K562 (cell line): ENCODE measurements around the gene IRF3. TPM values are rescaled to one million over a fixed set of nuclear protein-coding genes. Genes with fewer than 3 reads are reported as not detected.

ENCODE experiments used
- BCL6 ChIP-seq: fragments of 250-450 bp; sonication (Bioruptor Pico); IDR thresholded peaks from 2 replicates; pipeline ENCODE4 v1.4.0; 2020
- HDAC6 ChIP-seq: IDR thresholded peaks from 2 replicates; pipeline ENCODE4 v1.6.1; 2012; ENCODE audit warnings: low read depth, mild to moderate bottlenecking, control low read depth, inconsistent platforms, low read length, moderate library complexity
- MGA ChIP-seq: fragments of 450-650 bp; IDR thresholded peaks from 2 replicates; pipeline ENCODE4 v1.6.1; 2016; ENCODE audit warnings: mild to moderate bottlenecking, moderate library complexity
- RBM39 ChIP-seq: fragments of 200-400 bp; formaldehyde crosslinking; optimal IDR thresholded peaks from 2 replicates; pipeline ENCODE3; 2018; ENCODE audit warnings: low read depth, low read length
- SIN3A ChIP-seq, 2 experiments: fragments of 150-350 bp in 1 of 2; IDR thresholded peaks; 2 replicates each; pipeline ENCODE4 v1.6.1; 2011 to 2016; ENCODE audit warnings: borderline replicate concordance in 2 of 2, low read depth in 2 of 2, low read length in 2 of 2, mild to moderate bottlenecking in 2 of 2, moderate library complexity in 2 of 2; ENCODE audit not compliant: control insufficient read depth in 1 of 2
- SMAD1 ChIP-seq: fragments of 150-350 bp; IDR thresholded peaks from 2 replicates; pipeline ENCODE4 v1.6.1; 2014; ENCODE audit warnings: low read length, low read depth; ENCODE audit not compliant: partially characterized antibody
- ZKSCAN1 ChIP-seq: fragments of 150-350 bp; IDR thresholded peaks from 2 replicates; pipeline ENCODE4 v1.6.1; 2016; ENCODE audit warnings: low read depth, low read length
- polyA plus RNA-seq, 8 experiments: library from polyadenylated mRNA; depleted of rRNA in 4 of 8; stranded (reverse) in 5 of 8; unstranded in 3 of 8; fragments of >200 nt; fragmentation: Nextera tagmentation in 2 of 8; fragmentation: Illumina TruSeq in 1 of 8; extraction: Ambion mirVana in 2 of 8; extraction: Trizol in 1 of 8; gene quantifications; 2 replicates each; pipeline versions ENCODE4 v1.2.1 to v1.2.3, GENCODE V29; 2011 to 2014; ENCODE audit warnings: inconsistent platforms in 1 of 8, missing spikeins in 1 of 8
- total RNA-seq, 7 experiments: library from RNA; depleted of rRNA in 6 of 7; stranded (reverse); fragments of >200 nt in 6 of 7; fragmentation: Illumina TruSeq in 2 of 7; extraction: Trizol in 2 of 7; gene quantifications; 2 replicates each; pipeline versions ENCODE4 v1.2.1 to v1.2.3, GENCODE V29; 2011 to 2021; ENCODE audit warnings: low replicate concordance in 1 of 7
- TF ChIP-seq, protein P1 (sequence below), 2 experiments: IDR thresholded peaks; 2 replicates each; pipeline ENCODE4 v1.6.1; 2011; ENCODE audit warnings: borderline replicate concordance in 1 of 2, control low read depth in 1 of 2, low read depth in 1 of 2, low read length in 1 of 2, mild to moderate bottlenecking in 1 of 2, mixed read lengths in 1 of 2, moderate library complexity in 1 of 2; ENCODE audit not compliant: insufficient read depth in 1 of 2, insufficient read length in 1 of 2, poor library complexity in 1 of 2, severe bottlenecking in 1 of 2; ENCODE audit errors: extremely low read depth in 1 of 2
- TF ChIP-seq, protein P2 (sequence below): sonication (generic); formaldehyde crosslinking; IDR thresholded peaks from 2 replicates; pipeline ENCODE4 v1.5.0; 2020; ENCODE audit warnings: missing genetic modification reagents
- TF ChIP-seq, protein P3 (sequence below): fragments of 450-650 bp; IDR thresholded peaks from 2 replicates; pipeline ENCODE4 v1.7.0; 2016; ENCODE audit warnings: borderline replicate concordance

Gene IRF3
- total and polyA plus RNA-seq, 9 of the 15 experiments (the other 6 are each of a cell fraction or from before 2014, with no cell fraction given): 7.5 to 145 (median 65.4) TPM

DNA sequence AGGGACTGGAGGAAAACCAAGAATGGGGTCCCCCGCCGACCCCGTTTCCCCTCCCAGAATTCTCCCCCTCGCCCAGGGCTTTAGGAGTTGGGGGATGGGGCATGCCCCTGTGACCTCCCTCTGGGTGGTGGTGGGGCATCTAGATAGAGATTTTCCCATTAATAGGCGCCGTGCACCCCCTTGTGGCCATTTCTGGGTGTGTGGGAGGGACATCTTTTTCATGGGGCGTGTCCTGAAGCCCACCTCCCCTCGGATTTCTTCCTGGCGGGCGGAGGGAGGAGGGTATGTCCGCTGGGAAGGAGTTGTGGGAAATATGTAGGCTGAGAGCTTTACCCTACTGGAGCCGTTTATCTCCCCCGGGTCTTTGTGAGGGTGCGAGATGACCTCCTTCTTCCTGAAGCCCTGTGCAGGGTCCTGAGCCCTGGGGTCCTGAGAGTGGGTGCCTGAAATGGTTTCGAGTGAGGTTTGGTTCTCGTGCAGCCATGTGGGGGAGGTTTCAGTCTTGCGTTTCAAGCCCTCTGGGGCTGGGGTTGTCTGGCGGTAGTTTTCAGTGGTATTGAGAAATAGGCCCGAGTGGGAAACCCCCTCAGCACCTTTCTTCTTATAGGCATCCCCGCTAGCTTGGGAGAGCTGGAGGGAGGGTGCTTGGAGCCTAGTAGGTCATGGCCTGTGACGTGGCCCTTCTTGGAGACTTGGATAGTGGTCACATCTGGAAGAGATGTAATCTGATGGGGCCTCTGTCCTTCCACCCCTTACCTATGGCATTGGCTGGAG lies 12.4 kb upstream of the IRF3 start (continued):
- TF ChIP-seq ZKSCAN1 (peak; percentile 12; the same call in 1 of the 2 replicates), RBM39 (no peak), HDAC6 (no peak), SIN3A (IDR thresholded peaks at IDR 0.05; ENCODE audit: borderline replicate concordance in 2 of 2, control insufficient read depth in 1 of 2, low read depth in 2 of 2, low read length in 2 of 2) (peak; percentile 3 to 43; a peak in 2 of 4 replicates), MGA (no peak), SMAD1 (peak; percentile 62), BCL6 (CRISPR knock-in tag) (no peak)
- TF ChIP-seq, protein P1, sequence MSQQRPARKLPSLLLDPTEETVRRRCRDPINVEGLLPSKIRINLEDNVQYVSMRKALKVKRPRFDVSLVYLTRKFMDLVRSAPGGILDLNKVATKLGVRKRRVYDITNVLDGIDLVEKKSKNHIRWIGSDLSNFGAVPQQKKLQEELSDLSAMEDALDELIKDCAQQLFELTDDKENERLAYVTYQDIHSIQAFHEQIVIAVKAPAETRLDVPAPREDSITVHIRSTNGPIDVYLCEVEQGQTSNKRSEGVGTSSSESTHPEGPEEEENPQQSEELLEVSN (IDR thresholded peaks at IDR 0.05; ENCODE audit: borderline replicate concordance in 1 of 2, extremely low read depth in 1 of 2, insufficient read depth in 1 of 2, insufficient read length in 1 of 2, low read depth in 1 of 2, low read length in 1 of 2, poor library complexity in 1 of 2, severe bottlenecking in 1 of 2): no peak
- TF ChIP-seq, protein P2, sequence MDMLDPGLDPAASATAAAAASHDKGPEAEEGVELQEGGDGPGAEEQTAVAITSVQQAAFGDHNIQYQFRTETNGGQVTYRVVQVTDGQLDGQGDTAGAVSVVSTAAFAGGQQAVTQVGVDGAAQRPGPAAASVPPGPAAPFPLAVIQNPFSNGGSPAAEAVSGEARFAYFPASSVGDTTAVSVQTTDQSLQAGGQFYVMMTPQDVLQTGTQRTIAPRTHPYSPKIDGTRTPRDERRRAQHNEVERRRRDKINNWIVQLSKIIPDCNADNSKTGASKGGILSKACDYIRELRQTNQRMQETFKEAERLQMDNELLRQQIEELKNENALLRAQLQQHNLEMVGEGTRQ (CRISPR knock-in tag): no peak
- TF ChIP-seq, protein P3, sequence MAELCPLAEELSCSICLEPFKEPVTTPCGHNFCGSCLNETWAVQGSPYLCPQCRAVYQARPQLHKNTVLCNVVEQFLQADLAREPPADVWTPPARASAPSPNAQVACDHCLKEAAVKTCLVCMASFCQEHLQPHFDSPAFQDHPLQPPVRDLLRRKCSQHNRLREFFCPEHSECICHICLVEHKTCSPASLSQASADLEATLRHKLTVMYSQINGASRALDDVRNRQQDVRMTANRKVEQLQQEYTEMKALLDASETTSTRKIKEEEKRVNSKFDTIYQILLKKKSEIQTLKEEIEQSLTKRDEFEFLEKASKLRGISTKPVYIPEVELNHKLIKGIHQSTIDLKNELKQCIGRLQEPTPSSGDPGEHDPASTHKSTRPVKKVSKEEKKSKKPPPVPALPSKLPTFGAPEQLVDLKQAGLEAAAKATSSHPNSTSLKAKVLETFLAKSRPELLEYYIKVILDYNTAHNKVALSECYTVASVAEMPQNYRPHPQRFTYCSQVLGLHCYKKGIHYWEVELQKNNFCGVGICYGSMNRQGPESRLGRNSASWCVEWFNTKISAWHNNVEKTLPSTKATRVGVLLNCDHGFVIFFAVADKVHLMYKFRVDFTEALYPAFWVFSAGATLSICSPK: no peak
